Activated naive CD4-positive, alpha-beta T cell treated with anti-CD3 and anti-CD28 coated beads, Interleukin-2, amount 50 U/mL, for 24 hours (primary cell): ENCODE results near the gene FIGN.

ENCODE experiments used
- H3K27ac Mint-ChIP-seq: one replicate; pipeline ENCODE4 v1.8.0; 2021; ENCODE audit warnings: mild to moderate bottlenecking, mixed read lengths
- H3K27me3 Mint-ChIP-seq: one replicate; pipeline ENCODE4 v1.8.0; 2021; ENCODE audit warnings: mixed read lengths
- H3K36me3 Mint-ChIP-seq: one replicate; pipeline ENCODE4 v1.8.0; 2021; ENCODE audit warnings: mixed read lengths
- H3K4me1 Mint-ChIP-seq: one replicate; pipeline ENCODE4 v1.8.0; 2021; ENCODE audit warnings: mixed read lengths
- H3K4me3 Mint-ChIP-seq: one replicate; pipeline ENCODE4 v1.8.0; 2021; ENCODE audit warnings: mild to moderate bottlenecking, mixed read lengths
- H3K9me3 Mint-ChIP-seq: one replicate; pipeline ENCODE4 v1.8.0; 2021; ENCODE audit warnings: mixed read lengths

Gene FIGN

DNA sequence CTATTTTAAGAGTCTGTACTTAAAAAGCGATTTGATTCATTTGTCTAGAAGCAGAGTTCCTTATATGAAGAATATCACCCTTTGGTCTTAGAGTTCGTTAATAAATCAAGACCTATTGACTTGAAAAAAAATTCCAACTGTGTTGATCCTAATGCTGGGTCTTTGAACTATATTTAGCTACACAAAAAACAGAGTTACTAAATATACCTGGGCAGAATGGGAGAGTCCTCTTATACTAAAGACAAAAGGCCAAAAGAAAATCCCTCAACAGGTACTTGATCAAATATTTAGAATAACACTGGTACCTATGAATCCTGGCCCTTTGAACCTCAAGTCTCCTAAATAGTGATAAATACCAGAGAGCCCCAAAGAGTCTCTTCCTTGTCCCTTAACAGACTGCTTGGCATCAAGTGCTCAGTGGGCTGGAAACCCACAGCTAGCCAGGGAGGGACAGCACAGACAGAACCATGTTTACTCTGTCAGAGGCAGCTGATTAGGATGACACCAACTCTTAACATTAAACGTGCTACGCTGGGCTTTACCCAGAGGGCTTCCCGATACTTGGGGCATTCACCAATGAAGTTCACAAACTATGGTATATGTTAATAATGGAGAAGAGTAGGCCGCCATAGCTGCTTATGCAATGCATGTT is 95.1 kb downstream of the FIGN start:
- Mint-ChIP-seq H3K4me1 (no peaks in the 10 kb centered on the region), H3K4me3 (no peak overlapping the region), H3K36me3 (no peaks in the 10 kb centered on the region), H3K9me3 (no peaks in the 10 kb centered on the region), H3K27me3 (no peaks in the 10 kb centered on the region), H3K27ac (no peak overlapping the region)

DNA sequence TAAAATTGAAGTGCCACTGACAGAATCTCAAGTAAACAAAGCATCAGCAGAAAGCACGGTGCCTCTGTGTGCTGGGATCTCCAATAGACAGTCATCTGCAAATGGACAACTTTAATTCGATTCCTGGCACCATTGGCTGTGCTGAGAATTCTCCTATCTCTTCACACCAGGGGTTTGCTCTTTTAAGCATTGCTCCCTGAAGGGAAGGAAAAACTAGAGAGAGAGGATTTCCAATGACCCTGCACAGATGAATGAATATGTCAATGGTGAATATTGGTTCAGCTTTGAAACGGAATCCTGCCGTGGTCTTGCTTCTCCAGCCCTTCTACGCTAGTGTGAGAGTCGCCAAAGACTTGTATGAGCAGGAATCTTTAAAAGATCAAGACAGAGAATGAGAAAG is 97.9 kb downstream of the FIGN start:
- H3K27me3 Mint-ChIP-seq, result no peaks in the 10 kb centered on the region
- H3K27ac Mint-ChIP-seq, result no peak overlapping the region
- no peaks in the 10 kb centered on the region for H3K4me1 Mint-ChIP-seq
- no peak overlapping the region for H3K4me3 Mint-ChIP-seq
- H3K36me3 Mint-ChIP-seq, result no peaks in the 10 kb centered on the region
- no peaks in the 10 kb centered on the region for H3K9me3 Mint-ChIP-seq

DNA sequence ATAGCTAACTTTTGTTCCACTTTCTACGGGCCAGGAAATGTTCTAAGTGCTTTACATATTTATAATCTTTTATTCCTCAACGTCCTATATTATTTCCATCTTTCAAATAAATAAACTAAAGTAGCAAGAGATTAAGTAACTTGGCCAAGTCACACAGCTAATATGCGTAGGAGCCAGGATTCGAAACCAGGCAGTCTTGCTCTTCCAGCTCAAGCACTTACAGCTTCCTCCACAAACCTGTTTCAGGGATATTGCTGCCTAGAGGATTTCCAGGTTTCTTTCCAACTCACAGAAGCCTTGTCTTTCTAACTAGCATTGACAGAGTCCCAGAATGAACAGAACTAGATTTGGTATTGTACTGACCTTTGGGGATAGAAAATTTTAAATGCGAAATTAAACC is 102.5 kb downstream of the FIGN start:
- H3K4me3 Mint-ChIP-seq, result no peak overlapping the region
- H3K27me3 Mint-ChIP-seq, result no peaks in the 10 kb centered on the region
- H3K27ac Mint-ChIP-seq, result no peak overlapping the region
- H3K9me3 Mint-ChIP-seq, result no peaks in the 10 kb centered on the region
- no peaks in the 10 kb centered on the region for H3K4me1 Mint-ChIP-seq
- no peaks in the 10 kb centered on the region for H3K36me3 Mint-ChIP-seq

DNA sequence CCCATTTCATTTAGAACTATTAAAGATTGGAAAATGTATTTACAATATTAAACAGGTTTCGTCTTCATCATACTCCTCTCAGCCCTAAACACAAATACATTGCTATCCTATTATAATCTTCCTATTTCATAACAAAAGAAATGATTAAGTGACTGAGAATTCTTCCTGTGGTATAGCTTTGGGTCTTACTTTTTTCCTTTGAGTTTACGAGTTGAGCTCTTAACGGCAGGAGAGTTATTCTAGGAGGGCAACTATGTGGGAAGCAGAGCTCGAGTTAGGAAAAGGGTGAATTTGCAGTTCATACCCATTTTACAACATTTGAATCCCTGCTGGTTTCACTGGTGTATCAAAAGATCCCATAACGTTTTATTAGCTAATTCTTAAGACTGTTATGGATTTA is 105.0 kb downstream of the FIGN start:
- Mint-ChIP-seq H3K4me3 (no peak overlapping the region), H3K36me3 (no peaks in the 10 kb centered on the region), H3K27ac (no peak overlapping the region), H3K9me3 (no peaks in the 10 kb centered on the region), H3K27me3 (no peaks in the 10 kb centered on the region), H3K4me1 (no peaks in the 10 kb centered on the region)

DNA sequence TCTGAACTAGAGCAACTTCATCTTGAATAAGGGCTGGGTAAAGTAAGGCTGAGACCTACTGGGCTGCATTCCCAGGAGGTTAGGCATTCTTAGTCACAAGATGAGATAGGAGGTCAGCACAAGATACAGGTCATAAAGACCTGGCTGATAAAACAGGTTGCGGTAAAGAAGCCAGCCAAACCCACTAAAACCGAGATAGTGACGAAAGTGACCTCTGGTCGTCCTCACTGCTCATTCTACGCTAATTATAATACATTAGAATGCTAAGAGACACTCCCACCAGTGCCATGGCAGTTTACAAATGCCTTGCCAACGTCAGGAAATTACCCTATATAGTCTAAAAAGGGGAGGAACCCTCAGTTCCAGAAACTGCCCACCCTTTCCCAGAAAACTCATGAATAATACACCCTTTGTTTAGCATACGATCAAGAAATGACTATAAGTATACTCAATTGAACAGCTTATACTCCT is 109.1 kb downstream of the FIGN start:
- no peak overlapping the region for H3K27ac Mint-ChIP-seq
- no peaks in the 10 kb centered on the region for H3K9me3 Mint-ChIP-seq
- no peaks in the 10 kb centered on the region for H3K4me1 Mint-ChIP-seq
- H3K27me3 Mint-ChIP-seq, result no peaks in the 10 kb centered on the region
- no peak overlapping the region for H3K4me3 Mint-ChIP-seq
- H3K36me3 Mint-ChIP-seq, result no peaks in the 10 kb centered on the region

DNA sequence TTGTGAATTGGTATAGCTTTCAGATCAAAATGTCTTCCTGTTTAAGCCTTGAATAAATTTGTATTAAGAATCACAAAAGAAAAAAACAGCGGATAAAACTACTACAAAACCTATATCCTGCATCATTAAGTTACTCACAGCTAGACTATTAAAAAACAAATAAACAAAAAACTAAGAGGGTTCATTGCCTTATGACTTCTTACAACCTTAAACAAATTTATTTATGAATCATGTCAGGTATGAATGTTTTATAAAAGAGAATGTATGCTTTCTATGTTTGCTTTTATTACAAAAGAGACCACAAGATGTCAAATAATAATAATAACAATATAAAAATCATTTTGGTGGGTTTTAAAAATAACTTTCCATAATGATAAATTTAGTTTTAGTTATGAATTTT is 109.6 kb downstream of the FIGN start:
- no peaks in the 10 kb centered on the region for H3K4me1 Mint-ChIP-seq

DNA sequence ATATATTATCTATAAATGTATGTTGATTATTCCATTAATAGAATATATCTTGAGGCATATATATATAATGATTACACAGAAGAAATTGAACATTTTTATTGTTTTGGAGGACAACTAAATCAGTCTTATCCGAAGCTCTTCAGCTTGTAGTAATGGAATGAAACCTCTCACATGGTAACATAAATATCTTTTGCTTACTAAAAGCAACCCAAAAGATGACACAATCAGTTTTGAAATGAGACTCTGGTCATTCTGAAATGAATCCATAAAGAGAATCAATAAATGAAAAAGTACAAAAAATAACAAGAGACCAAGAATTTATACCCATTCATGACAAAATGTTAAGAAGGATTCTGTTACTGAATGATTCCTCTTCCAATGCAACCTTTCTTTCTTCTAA is 110.2 kb downstream of the FIGN start:
- Mint-ChIP-seq H3K36me3 (no peaks in the 10 kb centered on the region), H3K4me1 (no peaks in the 10 kb centered on the region), H3K27ac (no peak overlapping the region), H3K4me3 (no peak overlapping the region), H3K9me3 (no peaks in the 10 kb centered on the region), H3K27me3 (no peaks in the 10 kb centered on the region)

More for the DNA sequence above, 109.6 kb downstream of the FIGN start:
- H3K27me3 Mint-ChIP-seq, result no peaks in the 10 kb centered on the region
- H3K27ac Mint-ChIP-seq, result no peak overlapping the region
- no peaks in the 10 kb centered on the region for H3K36me3 Mint-ChIP-seq
- no peaks in the 10 kb centered on the region for H3K9me3 Mint-ChIP-seq
- H3K4me3 Mint-ChIP-seq, result no peak overlapping the region

DNA sequence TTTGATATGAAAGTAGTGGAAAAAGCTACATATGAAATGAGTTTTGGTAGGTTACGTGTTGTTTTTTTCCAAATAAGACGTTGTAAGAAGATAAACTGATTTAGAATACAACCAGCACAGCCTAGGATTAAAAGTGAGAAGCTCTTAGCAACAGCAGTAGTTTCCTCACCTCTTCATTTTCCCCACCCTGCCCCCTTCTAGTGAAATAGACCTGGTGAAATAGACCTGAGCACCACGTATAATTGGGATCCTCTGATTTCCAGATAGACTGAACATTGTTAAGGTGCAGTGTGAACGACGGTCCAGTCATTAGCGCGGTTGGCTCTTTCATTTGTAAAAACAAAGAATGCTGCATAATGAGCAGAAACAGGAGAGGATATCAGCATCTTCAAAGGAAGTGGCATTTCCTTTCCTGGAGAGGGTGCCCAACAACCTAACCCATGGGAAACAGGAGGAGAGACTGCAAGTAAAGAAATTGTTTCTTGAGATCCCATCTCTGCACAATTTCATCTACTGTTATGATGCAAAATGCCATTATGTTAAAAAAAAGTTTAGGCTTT is 114.3 kb downstream of the FIGN start:
- Mint-ChIP-seq H3K4me3 (no peak overlapping the region), H3K27ac (no peak overlapping the region), H3K4me1 (no peaks in the 10 kb centered on the region), H3K27me3 (no peaks in the 10 kb centered on the region), H3K9me3 (no peaks in the 10 kb centered on the region), H3K36me3 (no peaks in the 10 kb centered on the region)

DNA sequence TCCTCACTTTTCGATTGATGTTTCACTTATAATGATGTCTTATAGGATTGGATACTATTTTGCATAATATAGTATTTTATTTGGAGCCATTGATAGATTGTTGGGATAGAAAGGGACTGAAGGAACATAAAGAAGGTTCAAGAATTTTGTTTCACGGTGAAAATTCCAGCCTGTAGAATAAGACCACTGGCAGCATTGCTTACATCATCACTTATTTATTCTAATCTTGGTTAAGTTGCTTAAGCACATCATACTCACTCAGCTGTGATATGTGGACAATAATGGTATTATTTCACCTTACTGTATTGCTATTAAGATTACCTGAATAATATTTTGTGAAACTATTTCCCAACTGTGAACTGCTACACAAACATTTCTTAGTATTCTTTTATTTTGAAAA is 118.3 kb downstream of the FIGN start:
- Mint-ChIP-seq H3K36me3 (no peaks in the 10 kb centered on the region), H3K4me1 (no peaks in the 10 kb centered on the region), H3K27me3 (no peaks in the 10 kb centered on the region), H3K27ac (no peak overlapping the region), H3K9me3 (no peaks in the 10 kb centered on the region), H3K4me3 (no peak overlapping the region)

DNA sequence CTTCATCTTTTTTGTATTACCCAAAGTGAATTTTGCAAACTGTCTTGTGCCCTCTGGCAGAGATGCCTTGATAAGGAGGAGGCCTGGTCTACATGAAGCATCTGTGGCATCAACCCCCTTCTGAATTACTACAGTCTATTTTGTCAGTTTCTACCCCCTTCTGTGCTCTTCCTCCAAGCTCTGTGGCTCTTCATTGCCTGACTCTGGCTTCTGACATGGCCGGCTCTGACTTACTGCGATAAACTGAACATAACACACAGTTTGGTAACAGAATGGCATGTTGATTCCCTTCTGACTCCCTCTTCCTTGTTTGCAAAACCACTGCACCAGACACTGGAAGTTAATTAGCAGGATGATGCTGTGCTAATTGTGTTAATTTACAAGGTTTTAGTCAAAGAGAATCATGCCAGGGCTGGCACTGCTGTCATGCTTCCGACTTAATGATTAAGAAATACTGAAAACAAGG is 122.5 kb downstream of the FIGN start:
- no peak overlapping the region for H3K4me3 Mint-ChIP-seq
- no peaks in the 10 kb centered on the region for H3K4me1 Mint-ChIP-seq
- H3K27me3 Mint-ChIP-seq, result no peaks in the 10 kb centered on the region
- no peaks in the 10 kb centered on the region for H3K36me3 Mint-ChIP-seq
- H3K27ac Mint-ChIP-seq, result no peak overlapping the region
- no peaks in the 10 kb centered on the region for H3K9me3 Mint-ChIP-seq

DNA sequence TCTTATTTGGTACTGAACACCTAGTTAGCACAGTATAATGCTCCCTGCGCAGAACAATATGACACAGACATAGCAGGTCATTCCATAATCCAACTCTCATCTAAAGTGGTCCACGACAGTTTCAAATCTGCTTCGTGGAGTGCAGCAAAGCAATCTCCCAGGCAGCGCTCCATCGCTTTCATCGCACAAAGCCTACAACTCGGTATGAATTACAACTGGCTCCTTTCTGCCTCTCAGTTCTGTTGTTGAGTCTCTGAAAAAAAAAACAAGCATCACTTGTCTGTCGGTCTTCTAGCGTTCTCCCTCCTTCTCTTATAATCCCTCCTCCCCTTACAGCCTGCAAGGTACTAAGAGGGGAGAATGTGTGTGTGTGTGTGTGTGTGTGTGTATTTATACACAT is 123.5 kb downstream of the FIGN start:
- no peak overlapping the region for H3K27ac Mint-ChIP-seq
- H3K36me3 Mint-ChIP-seq, result no peaks in the 10 kb centered on the region
- no peak overlapping the region for H3K4me3 Mint-ChIP-seq
- no peaks in the 10 kb centered on the region for H3K27me3 Mint-ChIP-seq
- H3K9me3 Mint-ChIP-seq, result no peaks in the 10 kb centered on the region
- no peaks in the 10 kb centered on the region for H3K4me1 Mint-ChIP-seq

DNA sequence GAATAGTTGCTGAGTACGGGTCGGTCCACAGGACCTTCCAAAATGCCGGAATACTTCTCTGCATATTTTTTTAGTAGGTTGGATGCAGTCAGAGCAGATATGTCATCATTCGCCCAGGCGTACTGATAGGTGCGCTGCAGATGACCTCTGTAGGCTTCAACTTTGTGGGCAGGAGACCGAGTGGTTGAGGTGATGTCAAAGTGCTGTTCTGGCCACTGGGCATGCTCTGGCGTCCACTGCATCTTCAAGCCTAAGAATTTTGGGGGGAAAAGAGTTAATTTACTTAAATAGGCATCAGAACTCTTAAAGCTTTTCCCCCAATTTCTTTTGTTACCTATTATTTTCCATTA is 124.3 kb downstream of the FIGN start:
- Mint-ChIP-seq H3K4me1 (no peaks in the 10 kb centered on the region), H3K27ac (no peak overlapping the region), H3K27me3 (no peaks in the 10 kb centered on the region), H3K36me3 (no peaks in the 10 kb centered on the region), H3K4me3 (no peak overlapping the region), H3K9me3 (no peaks in the 10 kb centered on the region)

DNA sequence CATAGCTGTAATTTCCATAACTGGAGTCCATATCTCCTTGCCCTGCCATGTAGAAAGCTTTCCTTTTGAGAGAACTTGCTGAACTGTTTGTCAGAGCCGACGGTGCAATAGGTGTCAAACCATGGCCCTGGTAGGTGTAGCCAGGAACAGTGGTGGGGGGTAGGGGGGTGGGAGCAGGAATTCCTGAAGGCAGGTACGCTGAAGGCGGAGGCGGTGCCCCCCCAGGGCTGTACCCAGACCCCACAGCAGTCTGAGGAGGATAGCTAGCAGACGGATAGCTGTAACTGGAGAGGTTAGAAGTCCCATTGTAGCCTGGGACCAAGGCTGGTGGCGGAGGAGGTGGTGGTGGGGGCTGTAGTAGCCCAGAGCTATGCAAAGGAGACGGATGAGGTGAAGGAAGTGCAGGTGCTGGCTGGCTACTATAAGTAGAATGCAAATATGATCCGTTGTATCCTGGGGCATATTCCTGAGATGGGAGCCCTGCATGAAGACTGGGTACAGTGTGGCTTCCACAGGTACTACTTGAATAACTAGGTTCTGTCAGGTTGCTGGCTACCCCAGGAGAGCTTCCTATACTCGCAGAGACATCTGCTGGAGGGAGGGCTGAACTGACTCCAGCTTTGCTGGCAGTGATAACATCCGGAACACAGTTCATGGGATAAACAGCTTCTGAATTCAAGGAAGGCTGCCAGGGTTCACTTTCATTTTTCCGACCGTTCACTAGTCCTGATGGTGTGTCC is 124.8 kb downstream of the FIGN start:
- no peaks in the 10 kb centered on the region for H3K36me3 Mint-ChIP-seq
- H3K4me1 Mint-ChIP-seq, result no peaks in the 10 kb centered on the region
- no peaks in the 10 kb centered on the region for H3K9me3 Mint-ChIP-seq
- no peak overlapping the region for H3K27ac Mint-ChIP-seq
- H3K4me3 Mint-ChIP-seq, result no peak overlapping the region
- no peaks in the 10 kb centered on the region for H3K27me3 Mint-ChIP-seq

DNA sequence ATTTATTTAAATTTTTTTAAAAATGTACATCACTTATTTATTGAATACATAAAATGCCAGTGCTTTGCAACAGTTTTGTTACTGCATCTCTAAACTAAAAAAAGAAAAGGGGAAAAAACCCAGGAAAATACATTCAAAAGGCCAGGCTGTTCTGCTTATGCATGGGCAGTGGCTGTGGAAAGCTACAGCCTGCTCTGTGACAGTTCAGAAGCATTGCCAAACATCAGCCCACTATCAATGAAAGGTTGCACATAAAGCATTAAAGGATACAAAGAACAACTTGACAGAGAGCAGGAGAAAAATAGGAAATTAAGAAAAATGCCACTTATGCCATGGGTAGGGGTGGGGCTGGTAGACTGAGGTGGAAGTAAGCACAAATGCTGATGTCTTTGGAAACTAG is 128.2 kb downstream of the FIGN start:
- no peaks in the 10 kb centered on the region for H3K9me3 Mint-ChIP-seq
- no peak overlapping the region for H3K4me3 Mint-ChIP-seq
- no peaks in the 10 kb centered on the region for H3K27me3 Mint-ChIP-seq
- H3K4me1 Mint-ChIP-seq, result no peaks in the 10 kb centered on the region
- no peak overlapping the region for H3K27ac Mint-ChIP-seq
- H3K36me3 Mint-ChIP-seq, result no peaks in the 10 kb centered on the region

DNA sequence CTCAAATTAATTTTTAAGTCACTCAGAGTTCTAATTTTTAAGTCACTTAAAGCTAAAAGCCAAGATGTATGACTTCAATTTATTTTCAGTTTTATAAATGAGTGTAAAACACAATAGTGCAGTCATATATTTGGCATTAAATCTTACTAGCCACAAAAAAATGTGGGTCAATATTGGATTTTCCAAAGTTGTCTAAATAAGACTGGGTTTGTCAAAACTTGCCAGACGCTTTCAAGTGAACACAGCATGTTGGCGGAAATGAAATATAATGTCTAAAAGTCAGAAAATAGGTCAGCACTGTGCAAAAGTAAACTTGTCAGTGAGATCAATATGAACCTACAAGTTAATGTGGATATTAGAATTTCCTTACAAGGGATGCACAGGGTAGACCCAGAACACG is 128.9 kb downstream of the FIGN start:
- Mint-ChIP-seq H3K4me1 (no peaks in the 10 kb centered on the region), H3K9me3 (no peaks in the 10 kb centered on the region), H3K27me3 (no peaks in the 10 kb centered on the region), H3K36me3 (no peaks in the 10 kb centered on the region), H3K27ac (no peak overlapping the region), H3K4me3 (no peak overlapping the region)

DNA sequence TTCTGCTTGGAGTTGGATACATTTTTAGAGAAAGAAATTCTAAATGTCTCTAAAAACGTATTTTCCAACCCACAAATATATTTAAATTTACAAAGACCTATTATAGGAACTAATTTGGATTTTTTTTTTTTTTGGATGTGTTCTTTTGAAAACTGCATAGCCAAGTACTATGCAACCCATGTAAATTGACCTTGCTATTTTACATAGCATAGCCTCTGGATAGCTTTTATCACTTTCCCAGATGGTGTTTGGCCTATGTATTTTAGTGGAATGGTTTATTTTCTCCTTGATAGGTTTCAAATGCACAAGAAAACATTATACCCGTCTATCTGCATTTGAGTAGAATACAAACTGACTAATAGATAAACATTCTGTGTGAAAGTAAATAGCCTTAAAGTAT is 130.0 kb downstream of the FIGN start:
- Mint-ChIP-seq H3K9me3 (no peaks in the 10 kb centered on the region), H3K36me3 (no peaks in the 10 kb centered on the region), H3K4me3 (no peak overlapping the region), H3K27me3 (no peaks in the 10 kb centered on the region), H3K27ac (no peak overlapping the region), H3K4me1 (no peaks in the 10 kb centered on the region)
